HG02884 (cell line): ENCODE results near the gene DAPL1.

Source experiments
- ATAC-seq: cut with Tn5 transposase; IDR thresholded peaks from one replicate; pipeline ENCODE4 v1.9.1; 2021; ENCODE audit warnings: mild to moderate bottlenecking, moderate library complexity; ENCODE audit not compliant: unreplicated experiment

The DAPL1 gene

GRCh38 chr2:158795195-158795924 lies at the start of gene DAPL1:
Gene DAPL1, plus strand, starts transcription at chr2:158795317. Its CDS starts 56 bp downstream, at chr2:158795373.
- ATAC-seq, result no peak

DNA sequence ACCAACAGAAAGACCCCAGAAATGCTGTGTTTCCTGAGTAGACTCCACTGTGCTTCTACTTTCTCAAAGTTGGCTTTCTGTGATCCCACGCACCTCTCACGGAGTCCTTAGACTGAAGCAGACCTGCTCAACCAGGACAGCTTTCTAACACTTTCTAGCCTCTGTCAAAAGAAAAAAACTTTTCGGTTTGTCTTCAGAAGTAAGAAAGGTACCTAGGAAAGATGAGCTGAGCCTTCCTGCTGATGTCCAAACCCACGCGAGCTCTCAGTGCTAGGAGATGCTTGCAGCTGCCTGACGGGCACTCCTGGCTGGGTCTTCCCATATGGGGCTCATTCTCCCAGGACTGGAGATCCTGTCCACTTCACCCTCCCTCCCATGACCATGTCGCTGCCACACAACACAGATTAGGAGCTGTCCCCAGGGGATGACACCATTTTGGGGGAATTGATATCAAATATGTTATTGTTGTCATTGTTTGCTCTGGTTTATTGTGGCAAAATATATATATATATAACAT lies 49.2 kb upstream of the DAPL1 start:
- no peak for ATAC-seq

DNA sequence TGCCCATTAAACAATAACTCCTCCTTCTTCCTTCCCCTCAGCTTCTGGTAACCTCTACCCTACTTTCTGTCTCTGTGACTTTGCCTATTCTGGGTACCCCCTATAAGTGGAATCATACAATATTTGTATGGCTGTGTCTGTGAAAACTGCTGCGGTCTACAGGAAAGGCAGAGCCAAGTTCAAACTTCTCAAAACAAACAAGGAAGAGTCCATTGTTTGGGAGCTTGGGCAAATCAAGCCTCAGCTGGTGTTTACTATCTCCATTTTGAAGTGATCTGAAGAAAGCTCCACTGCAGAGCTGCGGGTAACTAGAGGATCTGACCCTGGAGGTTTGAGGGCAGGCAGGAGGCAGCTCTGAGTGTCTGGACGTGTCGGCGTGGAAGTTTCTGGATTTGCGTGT lies 48.6 kb upstream of the DAPL1 start:
- ATAC-seq, result no peak

DNA sequence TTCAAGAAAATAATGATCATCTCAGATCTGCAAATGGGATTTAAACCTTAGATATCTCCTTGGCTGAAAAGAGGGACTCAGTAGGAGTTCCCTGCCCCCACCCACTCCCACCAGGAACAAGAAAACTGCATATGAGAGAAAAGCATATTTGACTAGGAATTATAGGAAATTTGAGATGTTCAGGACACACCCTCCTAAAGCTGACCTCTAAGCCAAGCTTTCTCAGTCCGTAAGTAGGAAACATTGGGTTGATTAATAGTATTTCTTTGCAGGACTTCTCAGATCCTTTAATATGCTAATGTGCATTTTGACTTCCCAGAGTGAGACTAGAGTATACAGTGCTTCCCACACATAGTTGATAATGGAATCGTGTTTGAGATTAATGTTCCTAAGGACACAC lies 47.8 kb upstream of the DAPL1 start:
- ATAC-seq, result no peak

DNA sequence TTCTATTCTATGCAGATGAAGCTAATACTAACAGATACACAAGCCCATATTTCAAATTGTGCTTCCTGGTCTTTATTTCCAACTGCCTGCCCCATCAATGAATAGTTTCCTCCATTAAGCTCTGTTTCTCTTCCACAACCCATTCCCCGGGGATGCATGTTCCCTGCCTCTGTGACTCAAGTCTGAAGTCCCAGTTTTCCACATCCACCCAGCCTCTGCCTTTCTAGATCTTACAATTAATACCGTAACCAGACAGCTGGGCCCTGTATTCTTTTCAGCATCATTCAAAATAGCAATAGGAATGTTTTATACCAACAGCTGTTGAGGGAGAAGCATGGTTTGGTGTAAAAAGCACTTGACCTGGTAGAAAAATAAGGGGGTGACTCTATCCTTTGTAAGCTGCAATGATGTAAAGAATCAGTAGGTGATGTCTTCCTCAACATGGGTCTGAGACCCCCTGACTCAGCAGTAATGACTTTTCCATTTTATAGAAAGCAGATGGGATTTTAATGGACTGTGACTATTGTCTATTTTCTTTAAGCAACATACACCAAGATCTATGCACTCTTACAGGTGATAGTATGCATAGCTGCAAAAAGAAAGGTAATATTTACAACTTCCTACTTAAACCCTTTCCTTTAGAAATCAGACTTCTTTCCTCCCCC lies 46.1 kb upstream of the DAPL1 start:
- no peak for ATAC-seq

DNA sequence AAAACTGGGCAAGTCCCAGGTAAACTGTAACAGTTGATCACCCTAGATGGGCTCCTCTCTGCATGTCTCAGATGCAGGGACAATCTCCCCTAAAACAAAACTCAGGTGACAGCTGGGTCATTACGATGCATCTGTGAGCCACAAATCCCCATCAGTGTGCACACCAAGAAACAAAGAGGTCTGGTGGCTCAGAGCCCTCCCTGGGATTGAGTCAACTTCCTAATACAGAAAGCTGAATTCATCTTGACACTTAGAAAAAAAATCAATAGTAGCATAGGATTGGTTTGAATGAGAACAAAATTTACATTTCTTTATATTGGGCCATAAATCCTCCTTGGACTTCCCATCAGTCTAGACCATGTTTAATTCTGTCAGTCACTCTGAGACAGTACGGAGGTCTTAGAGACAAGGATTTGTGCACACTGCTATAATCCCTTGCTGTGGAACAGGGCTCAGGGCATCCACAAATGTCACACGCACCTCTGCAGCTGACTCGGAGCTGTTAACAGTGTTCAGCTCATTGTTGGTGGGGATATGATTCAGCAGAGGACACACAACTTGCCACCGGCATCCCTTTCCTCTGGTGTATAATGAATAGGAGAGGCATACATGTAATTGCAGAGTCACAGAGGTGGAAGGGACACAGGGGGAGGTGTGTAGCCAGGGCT lies 44.5 kb upstream of the DAPL1 start:
- no peak for ATAC-seq

GRCh38 chr2:158753641-158754611 lies 41.2 kb upstream of the DAPL1 start:
- ATAC-seq, result peak; percentile 83

- no peak for ATAC-seq
These were observed 39.6 kb upstream of the DAPL1 start for GRCh38 chr2:158755310-158756087.

DNA sequence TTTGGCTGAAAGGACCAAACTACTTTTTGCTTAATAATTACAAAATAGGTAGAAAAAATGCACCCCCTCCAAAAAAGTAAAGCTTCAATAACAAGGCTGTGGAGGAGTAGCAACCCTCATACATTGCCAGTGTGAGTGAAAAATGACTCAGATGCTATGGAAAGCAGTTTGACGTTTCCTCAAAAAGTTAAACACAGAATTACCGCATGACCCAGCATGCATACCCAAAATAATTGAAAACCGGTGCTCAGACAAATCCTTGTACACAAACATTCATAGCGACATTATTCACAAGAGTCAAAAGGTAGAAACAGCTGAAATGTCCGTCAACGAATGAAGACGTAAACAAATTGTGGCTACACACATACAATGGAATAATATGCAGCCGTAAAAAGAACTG lies 38.8 kb upstream of the DAPL1 start:
- ATAC-seq, result no peak

DNA sequence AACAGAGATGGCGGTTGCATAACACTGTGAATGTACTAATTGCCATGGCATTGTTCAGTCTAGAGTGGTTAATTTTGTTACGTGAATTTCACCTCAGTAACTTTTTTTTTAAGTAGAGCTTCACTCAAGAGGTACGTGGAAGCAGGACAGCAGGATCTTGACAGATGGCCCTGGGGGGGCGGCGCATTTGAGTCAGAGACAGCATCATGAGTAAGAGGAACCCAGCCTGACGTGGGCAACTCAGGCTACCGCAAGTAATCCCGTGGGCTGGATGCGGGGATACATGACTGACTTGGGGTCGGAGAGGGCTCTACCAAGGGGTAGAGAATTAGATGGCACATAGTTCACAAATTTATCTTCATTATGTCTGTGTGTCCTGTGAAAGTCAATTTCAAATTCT lies 38.1 kb upstream of the DAPL1 start:
- ATAC-seq, result no peak

- no peak for ATAC-seq
These were observed 34.2 kb upstream of the DAPL1 start for GRCh38 chr2:158760887-158761286.

DNA sequence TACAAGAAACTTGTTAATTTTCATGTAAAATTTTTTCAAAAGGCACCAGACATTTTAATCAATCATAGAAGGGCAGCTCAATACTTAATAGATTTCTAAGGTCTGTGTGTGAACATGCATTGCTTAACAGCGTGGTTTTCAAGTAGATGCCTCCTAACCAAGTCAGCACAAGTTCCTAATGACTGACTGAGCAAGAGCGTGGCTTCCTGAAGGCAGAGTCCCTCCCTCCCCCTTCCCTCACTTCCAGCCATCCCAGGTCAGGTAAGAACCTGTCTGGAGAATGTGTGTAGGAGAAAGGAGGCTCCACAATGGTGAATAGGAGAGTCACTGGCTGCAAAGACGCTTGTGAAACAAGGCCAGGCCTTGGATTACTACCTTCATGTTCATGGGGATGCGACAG lies 33.5 kb upstream of the DAPL1 start:
- ATAC-seq, result no peak

DNA sequence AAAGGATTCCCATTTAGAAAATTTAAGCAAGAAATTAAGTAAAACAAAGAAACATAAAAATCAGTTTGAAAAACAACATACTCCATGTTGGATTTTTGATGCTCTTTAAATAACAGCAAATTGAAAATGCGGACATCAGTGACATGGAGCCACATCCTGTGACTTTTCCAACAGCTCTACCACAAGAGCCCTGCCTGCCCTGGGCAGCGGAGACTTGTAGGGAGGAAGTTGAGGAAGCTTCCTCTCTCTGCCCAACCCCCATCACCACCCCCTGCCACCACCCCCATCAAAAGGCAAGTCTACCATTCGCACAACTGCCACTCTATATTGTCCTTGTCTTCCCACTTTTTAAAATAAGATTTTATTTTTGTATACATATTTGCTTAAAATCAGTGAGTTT lies 32.8 kb upstream of the DAPL1 start:
- no peak for ATAC-seq

DNA sequence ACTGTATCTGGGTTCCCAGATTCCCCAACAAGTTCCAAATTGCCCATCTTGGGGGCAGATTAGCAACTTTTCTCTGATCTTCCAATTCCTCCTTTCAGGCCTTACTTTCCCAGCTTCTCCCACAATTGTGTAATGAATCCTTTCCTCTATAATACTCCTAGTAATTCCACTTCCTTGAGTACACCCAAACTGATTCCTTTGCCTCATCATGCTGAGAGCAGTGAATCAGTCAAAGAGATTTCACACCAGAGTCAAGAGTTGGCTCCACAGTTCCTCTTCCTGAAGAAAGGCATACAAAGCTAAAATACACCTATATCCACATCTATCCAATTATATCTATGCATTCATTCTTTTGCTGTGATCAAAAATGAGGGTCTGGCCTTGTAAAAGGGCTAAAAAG lies 28.6 kb upstream of the DAPL1 start:
- ATAC-seq, result no peak

DNA sequence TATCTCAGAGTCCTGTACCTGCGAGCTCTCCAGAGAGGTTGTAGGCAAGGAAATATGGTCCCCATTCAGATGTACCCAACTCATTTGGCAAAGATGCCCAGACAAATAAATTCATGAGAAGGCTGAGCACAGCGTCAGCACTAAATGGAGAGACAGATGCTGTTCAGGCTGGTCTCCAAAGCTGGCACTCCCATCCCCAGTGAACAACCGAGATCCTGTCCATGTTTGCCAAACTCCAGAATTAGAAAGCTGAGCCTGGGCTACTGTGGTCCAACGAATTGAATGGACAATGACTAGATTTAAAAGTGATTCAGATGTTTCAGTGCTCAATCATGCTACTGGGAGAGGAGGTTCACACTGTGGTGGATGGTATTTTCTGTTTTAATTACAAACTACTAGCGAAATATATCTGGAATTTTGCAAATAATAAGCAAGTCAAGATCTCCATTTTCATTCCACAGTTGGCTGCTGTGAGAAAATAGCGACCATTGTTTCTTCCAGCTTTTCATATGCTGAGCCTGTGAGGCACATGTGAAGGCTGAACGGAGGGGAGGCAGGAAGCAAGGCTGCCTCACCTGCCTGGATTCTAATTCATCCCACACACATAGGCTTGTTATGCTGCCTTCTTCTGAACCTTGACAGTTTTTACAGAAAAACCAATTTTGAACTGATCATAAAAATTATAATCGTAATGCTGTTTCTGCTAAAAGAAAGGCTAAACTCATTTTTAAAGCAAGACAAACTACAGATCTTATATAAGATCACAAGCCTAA lies 22.6 kb upstream of the DAPL1 start:
- no peak for ATAC-seq

DNA sequence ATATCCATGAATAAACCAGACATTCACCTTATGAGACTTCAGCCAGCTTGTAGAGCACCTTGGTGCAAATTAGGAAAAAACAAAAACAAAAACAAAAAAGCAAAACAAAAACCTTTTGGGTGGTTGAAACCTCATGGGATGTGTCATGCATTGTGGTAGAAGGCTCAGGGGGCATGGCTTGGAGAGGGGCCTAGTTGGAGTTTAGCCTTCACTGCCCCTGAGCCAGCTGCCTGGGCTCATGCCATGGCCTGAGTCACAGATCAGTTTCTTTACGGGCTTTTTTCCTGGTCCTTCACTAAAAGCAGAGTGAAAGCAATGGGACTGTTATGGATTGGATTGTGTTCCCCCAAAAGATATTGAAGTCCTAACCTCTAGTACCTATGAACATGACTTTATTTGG lies 22.0 kb upstream of the DAPL1 start:
- no peak for ATAC-seq

GRCh38 chr2:158774681-158775080 lies 20.4 kb upstream of the DAPL1 start:
- ATAC-seq, result no peak

GRCh38 chr2:158775273-158776027 lies 19.7 kb upstream of the DAPL1 start:
- ATAC-seq, result no peak

DNA sequence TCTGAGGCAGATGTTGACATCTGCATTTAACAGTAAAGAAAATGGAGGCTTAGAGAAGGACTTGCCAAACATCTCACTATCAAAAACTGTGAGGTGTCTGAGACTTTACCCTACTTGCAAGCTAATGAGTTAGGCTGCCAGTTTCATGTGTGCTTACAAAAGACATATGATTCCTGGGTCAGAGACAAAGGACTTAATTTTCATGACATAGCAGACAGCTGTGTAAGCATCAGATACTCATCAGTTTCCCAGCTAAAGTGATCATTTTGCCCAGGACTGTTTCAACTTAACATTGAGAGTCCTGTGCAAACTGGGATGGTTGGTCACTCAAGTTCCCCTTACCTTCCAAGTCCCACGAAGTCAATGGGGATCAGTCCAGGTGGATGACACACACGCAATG lies 18.9 kb upstream of the DAPL1 start:
- ATAC-seq, result no peak
